HFF-Myc (cell line): ENCODE results near the gene MEIS3.
A peak's percentile ranks its signal among the peaks of the same experiment; 100 is the strongest.

Experiments used
- DNase-seq: peaks from one replicate; pipeline ENCODE4 v3.0.0-alpha.2; 2011; ENCODE audit warnings: low read depth; ENCODE audit errors: extremely low read depth
- H3K4me3 ChIP-seq: replicated peaks from 2 replicates; pipeline ENCODE4 v1.5.1; 2011; ENCODE audit warnings: low read depth, mild to moderate bottlenecking, control low read depth, low read length
- TF ChIP-seq, protein P1 (sequence below): IDR thresholded peaks from 2 replicates; pipeline ENCODE4 v1.5.1; 2012; ENCODE audit warnings: mild to moderate bottlenecking, low read depth, low read length, control low read depth; ENCODE audit errors: missing control alignments

The MEIS3 gene

DNA sequence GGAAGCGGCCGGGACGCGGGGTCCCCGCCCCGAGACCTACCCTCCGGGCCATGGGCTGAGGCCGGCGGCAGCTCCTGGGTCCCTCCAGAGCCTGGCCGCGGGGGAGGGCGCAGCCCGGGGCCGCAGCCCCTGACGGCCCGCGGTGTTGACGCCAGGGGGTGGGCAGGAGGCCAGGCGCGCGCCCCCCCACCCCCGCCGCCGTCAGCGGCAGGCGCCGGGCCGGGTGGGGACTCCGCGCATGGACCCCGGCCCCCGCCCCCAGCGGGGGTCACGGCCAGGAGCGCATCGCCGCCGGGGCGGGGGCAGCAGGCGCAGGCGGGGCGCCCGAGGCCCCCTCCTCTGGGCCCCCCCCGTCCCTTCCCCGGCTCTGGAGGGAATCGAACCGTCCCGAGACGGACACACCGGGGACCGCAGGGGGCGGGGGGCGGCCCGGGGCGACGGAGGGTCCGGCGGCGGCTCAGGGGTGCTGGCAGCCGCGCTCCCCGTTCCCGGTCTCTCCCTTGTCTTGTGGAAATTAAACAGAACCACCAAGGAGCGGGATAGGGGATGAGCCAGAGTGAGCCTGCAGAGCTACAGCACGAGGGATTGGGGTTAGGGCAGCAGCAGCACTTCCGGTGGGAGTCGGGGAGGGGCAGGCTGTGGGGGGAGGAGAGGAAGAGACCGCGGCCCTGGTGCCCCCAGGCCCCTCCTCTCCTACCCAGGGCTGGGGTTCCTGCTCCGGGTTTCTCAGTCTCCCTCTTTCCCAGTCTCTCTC lies at the start of gene MEIS3:
MEIS3 (minus strand) TSS at position 498 of the 754 bp plus-strand sequence; CDS start at position 52, 446 bp downstream.
- peak within 1 kb of the TSS; percentile 41 for H3K4me3 ChIP-seq
- TF ChIP-seq, protein P1, sequence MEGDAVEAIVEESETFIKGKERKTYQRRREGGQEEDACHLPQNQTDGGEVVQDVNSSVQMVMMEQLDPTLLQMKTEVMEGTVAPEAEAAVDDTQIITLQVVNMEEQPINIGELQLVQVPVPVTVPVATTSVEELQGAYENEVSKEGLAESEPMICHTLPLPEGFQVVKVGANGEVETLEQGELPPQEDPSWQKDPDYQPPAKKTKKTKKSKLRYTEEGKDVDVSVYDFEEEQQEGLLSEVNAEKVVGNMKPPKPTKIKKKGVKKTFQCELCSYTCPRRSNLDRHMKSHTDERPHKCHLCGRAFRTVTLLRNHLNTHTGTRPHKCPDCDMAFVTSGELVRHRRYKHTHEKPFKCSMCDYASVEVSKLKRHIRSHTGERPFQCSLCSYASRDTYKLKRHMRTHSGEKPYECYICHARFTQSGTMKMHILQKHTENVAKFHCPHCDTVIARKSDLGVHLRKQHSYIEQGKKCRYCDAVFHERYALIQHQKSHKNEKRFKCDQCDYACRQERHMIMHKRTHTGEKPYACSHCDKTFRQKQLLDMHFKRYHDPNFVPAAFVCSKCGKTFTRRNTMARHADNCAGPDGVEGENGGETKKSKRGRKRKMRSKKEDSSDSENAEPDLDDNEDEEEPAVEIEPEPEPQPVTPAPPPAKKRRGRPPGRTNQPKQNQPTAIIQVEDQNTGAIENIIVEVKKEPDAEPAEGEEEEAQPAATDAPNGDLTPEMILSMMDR, result no peak
- DNase-seq, result no peak

DNA sequence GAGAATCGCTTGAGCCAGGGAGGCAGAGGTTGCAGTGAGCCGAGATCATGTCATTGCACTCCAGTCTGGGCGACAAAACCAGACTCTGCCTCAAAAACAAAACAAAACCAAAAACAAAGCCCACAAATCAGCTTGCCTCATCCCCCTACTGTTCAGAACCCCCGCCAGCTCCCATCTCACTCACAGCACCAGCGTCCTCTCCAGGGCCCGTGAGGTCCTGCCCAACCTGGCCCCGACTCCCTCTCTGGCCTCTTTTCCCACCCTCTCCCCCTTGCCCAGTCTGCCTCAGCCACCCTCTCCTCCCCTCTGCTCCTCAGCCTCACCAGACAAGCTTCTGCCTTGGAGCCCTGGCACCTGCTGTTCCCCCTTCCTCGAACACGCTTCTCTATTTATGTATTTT lies 48.6 kb upstream of the MEIS3 start:
- TF ChIP-seq, protein P1, result no peak
- DNase-seq, result no peak
- no peak overlapping the region for H3K4me3 ChIP-seq

DNA sequence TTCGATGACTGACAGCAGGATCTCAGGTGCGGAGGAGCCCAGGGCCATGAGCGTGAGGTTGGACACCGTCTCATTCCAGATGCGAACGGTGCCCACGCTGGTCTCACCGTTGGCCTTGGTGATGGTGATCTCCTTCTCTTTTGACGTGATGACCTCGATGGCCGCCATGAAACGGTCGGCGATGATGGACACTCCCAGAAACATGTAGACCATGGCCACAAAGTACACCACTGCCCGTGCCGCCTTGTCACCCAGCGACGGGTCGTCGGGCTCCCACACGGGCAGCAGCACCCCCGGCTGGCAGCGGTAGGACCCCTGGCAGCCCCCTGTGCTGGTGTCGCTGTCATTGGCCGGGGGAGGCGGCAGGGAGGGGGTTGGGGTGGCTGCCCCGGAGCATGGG lies 46.6 kb upstream of the MEIS3 start:
- no peak overlapping the region for H3K4me3 ChIP-seq
- TF ChIP-seq, protein P1, result no peak
- no peak for DNase-seq

DNA sequence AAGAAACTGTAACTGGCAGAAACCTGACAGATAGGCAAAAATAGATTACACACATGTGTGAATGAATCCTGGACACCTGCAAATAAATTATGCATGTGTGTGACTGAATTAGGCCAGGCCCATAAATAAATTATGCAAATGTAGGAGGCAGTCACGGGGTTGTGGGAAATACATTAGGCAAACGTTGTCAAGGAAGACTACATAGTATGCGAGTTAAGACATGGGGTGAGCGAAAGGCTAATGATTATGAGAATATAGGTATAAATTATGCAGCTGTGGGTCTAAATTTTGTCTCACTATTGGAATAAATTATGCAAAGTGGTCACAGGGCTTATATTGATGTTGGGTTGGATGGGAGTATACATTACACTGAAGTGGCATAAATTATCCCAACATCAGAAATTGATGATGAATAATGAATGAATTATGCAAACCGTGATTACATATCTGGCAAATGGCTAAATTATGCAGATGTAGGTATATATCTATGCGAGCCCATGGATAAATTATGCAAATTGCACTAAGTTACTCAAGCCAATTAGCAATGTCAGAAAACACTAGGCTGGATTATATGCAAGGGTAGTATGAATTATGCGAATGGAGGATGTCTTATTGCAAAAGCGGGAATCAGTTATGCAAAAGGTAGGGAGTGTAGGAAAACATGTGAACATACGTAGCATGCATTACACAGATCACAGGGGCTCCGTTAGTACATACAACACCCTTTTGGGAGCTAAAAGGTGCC lies 45.5 kb upstream of the MEIS3 start:
- TF ChIP-seq, protein P1, result no peak
- H3K4me3 ChIP-seq, result no peak overlapping the region
- no peak for DNase-seq

DNA sequence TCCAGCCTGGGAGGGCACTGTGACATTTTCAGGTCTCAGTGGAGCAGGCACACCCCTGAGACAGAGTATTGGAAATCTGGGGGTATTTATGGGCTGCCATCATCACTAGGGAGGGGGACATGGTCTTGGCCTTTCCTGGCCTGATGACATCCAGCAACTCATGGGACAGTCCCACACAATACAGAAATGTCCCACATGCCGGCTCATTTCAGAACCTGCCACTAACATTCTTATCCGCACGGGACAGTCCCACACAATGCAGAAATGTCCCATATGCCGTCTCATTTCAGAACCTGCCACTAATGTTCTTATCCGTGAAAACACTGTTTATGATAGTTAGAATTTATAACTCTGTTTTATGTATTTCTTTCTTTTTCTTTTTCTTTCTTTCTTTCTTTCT lies 42.5 kb upstream of the MEIS3 start:
- H3K4me3 ChIP-seq, result no peak overlapping the region
- TF ChIP-seq, protein P1, result no peak
- no peak for DNase-seq

DNA sequence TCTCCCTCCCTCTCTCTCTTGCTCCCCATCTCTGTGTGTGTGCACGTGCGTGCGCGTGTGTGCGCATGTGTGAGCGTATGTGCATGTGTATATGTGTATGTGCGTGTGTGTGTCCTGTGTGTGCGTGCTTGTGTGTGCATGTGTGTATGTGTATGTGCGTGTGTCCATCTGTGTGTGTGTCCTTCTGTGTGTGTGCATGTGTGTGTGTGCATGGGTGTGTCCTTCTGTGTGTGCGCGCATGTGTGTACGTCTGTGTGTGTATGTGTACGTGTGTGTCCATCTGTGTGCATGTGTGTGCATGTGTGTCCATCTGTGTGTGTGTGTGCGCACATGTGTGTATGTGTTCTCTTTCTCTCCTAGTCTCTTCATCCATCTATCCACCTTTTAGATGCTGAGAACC lies 40.1 kb upstream of the MEIS3 start:
- no peak for DNase-seq
- TF ChIP-seq, protein P1, result no peak
- no peak overlapping the region for H3K4me3 ChIP-seq

DNA sequence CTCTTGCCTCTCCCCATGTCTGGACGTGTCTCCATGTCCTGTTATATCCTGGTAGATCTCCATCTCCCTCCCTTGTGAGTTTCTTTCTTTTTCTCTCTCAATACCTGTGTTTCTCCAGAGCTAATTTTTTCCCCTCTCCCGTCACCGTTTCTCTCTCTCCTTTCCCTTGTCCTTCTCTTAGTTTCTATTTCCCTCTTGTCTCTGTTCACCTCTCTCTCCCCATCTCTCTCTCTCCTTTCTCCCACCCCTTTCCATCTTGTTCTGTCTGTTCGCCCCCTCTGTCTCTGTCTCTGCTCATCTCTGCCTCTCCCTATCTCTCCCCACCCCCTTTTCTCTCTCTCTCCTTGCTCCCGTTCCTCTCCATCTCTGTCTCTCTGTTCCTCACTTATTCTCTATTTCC lies 39.3 kb upstream of the MEIS3 start:
- no peak overlapping the region for H3K4me3 ChIP-seq
- DNase-seq, result no peak
- TF ChIP-seq, protein P1, result no peak
